Inflammatory macrophage treated with lipopolysaccharide for 1 hour (primary cell): ENCODE results near the gene CAPRIN1.
"Not testable (repeated sequence)": the region's sequence is repeated elsewhere in the genome, so short reads cannot be mapped to it uniquely, and the experiment has no call there.

ENCODE experiments used
- DNase-seq, 2 donors: peaks; one replicate each; pipeline ENCODE4 v3.0.0-alpha.2; 2020 to 2022

CAPRIN1 gene

DNA sequence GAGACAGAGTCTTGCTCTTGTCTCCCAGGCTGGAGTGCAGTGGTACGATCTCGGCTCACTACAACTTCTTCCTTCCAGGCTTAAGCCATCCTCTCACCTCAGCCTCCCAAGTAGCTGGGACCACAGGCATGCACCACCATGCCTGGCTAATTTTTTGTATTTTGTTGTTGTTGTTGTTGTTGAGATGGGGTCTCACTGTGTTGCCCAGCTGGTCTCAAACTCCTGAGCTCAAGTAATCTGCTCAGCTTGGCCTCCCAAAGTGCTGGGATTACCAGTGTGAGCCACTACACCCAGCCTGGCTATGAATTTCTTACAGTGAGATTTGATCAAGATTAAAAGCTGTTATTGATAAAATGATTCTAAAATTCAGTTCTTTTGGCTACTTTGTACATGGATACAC lies 43.4 kb downstream of the CAPRIN1 start:
- not testable (repeated sequence) for DNase-seq

DNA sequence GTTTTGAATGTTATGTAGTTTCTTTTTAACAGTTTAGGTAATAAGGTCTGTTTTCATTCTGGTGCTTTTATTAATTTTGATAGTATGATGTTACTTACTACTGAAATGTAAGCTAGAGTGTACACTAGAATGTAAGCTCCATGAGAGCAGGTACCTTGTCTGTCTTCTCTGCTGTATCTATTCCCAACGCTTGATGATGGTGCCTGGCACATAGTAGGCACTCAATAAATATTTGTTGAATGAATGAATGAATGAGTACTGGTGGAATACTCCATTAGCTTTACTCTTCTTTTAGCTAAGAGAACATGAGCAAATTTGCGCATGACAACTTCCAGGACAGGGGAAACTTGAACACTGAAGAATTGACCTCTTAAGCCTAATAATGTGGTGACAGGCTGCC lies 47.3 kb downstream of the CAPRIN1 start:
- no peak for DNase-seq

DNA sequence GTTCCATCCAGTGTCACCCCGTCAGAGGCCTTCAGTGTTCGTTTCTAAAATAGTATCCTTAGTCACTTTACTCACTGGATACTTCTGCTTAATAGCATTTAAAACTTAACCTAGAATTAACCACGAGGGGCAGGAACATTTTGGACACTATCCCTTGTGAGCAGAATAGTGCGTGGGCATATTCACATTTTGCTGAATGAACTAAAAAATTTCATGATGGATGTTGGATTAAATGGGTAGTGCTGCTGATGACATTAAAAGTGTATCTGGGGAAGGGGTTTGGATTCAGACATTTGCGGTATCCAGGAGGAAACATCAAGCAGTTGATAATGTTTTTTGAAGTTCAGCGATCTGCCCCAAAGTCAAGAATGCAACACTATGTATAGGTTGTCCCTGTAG lies 53.1 kb downstream of the CAPRIN1 start:
- DNase-seq: peak in 1 of 2 donors; percentile 2

DNA sequence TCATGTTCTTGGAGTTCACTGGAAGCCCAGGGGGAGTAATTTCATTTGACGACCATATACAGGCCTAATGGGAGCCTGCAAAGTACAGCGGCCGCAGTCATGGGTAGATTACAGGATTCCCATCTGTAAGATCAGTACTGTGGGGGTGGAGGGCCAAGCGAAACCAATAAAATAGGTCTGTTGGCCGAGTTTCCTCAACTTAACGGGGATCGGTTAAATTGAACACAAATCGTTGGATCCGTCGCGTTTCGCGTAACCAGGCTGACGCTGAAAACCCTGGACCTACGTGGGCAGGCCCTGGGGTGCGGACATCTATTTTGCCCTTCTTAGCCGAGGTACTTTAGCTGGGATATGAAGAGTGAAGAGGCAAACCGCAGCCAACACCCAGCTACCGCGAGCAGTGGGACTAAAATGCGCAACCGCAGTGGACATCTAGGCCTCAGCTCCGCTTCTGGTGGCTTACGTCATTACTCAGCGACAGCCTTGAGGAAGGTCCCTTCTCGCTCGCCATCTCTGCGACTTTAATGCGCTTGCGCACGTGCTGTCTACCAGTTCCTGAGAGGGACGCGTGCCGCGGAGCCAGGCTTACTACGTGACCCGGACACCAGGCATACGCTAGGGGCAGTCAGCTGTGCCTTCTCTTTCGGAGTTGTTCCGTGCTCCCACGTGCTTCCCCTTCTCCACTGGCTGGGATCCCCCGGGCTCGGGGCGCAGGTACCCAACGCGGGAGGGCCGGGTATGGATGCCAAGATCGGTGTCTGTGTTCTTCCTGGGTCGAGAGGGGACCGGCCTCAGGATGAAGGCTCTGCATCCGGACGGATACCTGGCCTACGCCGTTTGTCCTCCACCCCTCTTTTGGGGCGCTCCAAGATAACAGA lies 53.8 kb downstream of the CAPRIN1 start, which contains the start of gene NAT10:
Gene NAT10, plus strand, starts transcription at position 551 of the 878 bp plus-strand sequence. CDS start 2,597 bp downstream, outside the sequence.
- DNase-seq: peak; percentile 98 to 99

DNA sequence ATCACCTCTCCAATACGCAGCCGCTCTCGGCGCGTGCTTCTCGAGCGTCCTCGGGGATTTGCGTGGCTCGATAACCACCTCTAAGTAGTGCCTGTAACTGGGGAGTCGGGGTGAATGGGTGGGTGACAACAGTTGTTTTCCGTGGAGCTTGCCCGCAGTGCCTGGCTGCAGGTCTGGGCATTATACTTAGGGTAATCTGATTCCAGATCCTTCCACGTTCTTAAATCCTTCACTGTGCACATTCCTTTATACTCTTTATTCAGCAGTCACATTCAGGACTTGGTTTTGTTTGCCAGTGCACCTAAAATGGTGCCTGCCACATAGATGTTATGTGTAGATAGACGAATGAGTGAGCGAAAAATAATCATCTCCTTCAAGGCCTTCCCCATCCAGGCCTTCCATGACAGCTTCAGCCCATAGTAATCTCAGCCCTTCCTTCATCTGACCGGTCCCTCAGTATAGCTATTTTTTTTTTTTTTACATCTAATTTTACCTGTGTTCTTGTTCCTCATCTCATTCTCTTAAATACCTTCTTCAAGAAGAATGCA lies 54.5 kb downstream of the CAPRIN1 start:
- peak in 1 of 2 donors; percentile 5 for DNase-seq

DNA sequence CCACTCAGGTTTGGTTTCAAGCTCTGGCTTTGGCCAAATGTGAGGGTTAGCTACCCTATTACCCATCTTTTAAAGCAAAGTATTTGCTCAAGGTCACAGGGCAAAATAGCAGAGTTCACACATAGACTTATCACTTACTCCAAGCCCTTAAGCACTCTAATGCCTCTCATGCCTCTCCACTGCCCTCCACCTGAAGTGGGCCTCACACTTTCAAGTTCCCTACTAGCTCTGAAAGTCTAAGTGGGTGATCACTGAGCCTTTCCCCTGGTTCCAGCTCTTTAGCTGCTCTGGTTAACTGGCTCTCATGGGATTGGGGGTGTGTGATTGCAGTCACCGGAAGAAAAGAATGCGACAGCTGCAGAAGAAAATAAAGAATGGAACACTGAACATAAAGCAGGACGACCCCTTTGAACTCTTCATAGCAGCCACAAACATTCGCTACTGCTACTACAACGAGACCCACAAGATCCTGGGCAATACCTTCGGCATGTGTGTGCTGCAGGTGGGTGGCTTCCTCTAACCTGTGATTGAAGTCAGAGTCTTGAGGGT lies 60.3 kb downstream of the CAPRIN1 start:
- DNase-seq: no peak

DNA sequence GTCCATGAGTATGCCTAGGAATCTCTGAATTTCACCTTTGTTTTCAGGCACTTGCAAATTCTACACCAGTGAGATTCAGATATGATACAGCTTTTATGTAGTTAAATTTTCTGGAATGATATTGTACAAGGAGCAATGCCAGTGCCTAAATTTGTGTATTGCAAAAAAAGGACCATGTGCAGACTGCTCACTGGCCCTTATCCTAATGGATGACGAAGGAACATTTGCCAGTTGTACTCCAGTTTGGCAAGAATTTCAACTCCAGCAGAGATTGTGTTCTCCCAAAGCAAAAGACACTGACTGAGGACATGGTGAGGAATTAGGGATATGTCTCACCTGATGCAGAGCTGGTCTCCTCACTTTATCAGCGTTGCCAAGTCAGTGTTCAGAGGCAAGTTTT lies 62.5 kb downstream of the CAPRIN1 start:
- DNase-seq: no peak

DNA sequence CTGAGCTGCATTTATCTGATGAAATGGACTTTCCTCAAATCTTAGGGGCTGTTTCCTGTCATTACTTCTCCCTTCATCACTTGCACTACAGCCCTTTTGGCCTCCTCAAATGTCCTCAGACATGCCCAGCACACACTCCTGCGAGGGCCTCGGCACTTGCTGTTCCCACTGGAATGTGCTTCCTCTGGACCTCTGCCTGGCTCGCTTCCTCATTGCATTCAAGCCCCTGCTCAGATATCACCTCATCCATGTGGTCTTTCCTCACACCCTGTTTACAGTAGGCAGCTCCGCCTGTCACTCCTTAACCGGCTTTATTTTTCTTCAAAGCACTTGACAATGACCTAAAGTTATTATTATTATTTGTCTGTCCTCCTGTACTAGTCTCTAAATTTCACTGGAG lies 62.9 kb downstream of the CAPRIN1 start:
- DNase-seq: no peak

DNA sequence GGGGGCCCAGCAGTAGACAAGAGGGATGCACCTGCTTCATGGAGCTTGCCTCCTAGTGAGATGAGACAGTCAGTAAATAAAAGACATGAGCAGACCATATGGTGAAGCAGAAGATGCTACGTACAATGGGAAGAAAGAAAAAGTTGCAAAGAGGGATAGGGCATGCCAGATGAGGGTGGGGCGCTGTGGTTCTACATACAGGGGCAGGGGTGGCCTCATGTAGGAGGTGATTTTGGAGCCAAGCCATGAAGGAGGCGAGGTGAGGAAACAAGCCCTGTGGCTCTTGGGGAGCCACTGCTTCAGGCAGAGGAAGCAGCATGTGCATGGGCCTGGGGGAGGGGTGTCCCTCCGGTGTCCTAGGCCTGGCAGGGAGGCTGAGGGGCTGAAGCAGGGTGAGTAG lies 69.1 kb downstream of the CAPRIN1 start:
- DNase-seq: no peak

DNA sequence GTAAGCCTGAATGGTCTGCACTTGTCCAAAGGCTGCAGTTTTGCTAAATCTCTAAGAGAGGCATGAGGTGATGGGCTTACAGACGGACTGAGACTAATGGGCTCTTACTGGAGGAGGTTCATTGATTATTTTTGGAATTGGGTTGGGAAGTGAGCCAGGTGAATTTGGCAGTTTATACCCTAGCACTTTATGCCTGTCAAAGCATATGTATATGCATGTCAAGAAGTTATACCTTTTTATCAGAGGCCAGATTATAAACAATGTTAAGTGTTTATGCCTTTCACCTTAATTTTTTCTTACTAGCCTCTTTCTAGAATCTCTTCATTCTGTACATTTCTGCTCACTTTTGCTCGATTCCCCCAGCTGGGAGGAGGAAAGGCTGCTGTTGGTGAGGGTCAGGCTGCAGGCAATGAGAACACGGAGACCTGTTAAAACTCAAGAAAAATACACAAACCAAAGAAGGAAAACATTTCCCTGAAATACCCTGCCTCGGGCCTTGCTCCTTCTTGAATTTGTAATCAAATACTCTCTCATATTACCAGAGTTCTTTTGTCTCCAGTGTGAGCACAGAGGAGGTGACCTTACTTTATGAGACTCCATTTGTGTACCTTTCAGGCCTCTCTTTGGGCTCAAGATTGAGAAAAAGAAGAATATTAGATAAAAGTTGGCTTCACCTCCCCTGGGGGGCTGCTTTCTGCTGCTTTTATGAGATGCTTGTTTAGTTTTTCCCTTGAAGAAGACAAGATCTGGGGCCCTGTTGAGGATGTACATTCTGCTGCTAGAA lies 73.5 kb downstream of the CAPRIN1 start:
- DNase-seq: no peak

DNA sequence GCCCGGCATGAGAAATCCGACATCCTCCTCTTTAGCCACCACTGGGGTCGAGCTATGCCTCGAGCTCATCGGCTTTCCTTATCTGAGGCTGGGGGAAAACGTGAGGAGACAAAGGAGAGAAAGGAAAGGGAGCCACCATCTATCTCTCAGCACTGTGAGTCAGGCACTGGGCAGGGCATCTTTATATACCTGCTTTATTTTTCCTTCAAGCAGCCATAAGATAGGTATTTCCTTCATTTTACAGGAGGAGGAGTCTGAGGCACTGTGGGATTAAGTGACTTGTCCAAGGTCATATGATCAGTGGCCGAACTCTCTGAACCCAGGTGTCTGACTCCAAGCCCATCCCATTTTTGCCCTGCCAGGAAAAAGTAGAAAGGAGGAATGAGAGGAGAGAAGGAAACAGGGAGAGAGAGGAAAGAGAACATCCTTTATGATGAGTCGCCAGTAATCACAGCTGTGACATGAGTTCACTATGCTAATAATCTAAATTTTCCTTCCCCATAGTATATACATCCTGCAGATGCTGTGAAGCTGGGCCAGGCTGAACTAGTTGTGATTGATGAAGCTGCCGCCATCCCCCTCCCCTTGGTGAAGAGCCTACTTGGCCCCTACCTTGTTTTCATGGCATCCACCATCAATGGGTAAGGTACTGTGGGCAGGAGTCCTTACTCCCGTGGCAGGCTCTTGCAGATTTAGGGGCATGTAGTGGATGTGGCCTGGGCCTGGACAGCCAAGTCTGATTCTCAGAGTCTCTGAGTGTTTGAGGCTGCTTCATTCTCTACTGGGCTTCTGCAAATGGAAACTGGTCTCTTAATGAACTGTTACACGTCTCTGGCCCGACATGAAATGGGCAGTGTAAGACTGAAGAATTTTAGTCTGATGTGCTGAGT lies 75.7 kb downstream of the CAPRIN1 start:
- no peak for DNase-seq

DNA sequence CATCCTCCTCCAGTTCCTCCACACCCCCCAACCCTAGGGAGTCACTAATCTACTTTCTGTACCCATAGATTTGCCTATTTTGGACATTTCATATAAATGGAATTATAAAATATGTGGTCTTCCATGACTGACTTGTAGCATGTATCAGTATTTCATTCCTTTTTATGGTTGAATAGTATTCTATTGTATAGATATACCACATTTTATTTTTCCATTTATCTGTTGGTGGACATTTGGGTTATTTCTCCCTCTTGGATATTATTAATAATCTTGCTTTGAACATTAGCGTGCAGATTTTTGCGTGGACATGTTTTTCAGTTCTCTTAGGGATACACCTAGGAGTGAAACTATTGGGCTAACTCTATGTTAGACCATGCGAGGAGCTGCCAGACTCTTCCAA lies 77.3 kb downstream of the CAPRIN1 start:
- no peak for DNase-seq

DNA sequence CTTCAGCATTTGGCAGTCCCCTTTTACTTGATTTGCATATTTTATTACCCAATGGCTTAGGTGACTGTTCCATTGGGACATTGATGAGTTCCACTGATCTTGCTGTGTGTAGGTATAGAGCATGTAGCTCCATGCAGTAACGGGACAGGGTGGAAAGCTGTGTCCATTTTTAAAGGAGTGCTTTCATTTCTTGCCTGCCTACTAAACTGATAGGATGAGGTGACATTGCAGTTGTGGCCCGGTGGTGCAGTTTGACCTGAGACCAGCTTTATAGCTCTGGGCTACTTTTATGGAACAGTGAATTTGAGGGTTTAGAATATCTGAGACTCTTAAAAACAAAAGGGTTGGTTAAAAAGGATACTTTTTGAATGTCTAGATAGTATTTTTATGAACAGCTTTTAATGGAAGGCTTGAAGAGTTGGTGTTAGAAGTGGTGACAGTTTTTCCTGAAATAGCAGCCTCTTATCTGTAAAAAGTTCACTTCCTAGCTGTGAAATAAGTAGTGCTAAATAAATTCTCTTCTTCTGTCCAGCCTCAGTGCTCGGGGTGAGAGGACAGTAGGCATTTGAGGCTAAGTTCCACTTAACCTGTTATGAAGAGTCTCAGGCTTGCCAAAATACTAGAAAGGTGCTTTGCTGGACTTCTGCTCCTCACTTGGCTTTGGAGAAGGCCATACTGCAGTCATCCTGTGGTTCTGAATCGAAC lies 80.9 kb downstream of the CAPRIN1 start:
- no peak for DNase-seq

DNA sequence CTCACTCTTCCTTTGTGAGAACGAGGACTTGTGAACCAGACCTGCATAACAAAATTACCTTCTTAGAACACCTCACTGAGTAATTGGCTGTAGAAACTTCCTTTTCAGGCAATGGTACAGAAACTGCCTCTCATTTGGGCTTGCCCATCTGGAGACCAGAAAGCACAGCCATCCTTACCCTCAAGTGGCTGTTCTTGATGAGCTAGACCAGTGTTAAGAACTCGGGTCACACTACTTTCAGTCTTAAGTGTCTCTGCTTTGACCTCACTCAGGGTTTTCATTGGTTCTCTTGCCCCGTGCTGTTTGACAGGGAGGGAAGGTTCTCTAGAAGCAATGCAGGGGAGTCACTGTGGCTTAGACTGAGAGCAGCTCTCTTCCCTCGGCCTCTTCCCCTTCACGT lies 83.2 kb downstream of the CAPRIN1 start:
- DNase-seq: no peak

DNA sequence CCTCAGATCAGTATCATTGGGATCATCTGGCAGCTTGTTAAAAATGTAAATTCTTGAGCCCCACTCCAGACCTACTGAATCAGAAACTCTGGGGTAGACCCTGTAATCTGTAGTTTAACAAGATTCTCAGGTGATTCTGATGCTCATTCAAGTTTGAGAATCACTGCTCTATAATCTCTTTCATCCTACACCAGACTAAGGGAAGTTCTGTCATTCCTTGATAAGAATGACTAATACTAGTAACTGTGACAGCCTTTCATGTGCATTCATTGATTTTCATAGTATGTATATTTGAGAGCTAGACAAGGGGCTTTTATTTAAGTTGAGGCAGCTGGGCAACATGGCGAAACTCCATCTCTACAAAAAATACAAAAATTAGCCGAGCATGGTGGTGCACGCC lies 83.9 kb downstream of the CAPRIN1 start:
- no peak for DNase-seq

DNA sequence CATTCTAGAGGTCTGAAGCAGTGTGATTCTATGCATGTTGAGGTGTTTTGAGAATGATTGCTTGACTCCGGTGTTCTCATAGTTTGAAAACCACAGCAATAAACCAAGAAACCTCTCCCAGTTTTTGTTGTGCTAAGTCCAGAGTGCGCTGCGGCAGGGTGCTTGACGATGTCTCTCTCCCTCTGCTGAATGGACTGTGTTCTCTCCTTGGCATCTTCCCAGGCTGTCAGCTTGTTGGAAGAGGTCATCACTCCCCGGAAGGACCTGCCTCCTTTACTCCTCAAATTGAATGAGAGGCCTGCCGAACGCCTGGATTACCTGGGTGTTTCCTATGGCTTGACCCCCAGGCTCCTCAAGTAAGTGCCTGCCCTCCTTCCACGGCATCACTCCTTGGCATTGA lies 84.9 kb downstream of the CAPRIN1 start:
- no peak for DNase-seq

DNA sequence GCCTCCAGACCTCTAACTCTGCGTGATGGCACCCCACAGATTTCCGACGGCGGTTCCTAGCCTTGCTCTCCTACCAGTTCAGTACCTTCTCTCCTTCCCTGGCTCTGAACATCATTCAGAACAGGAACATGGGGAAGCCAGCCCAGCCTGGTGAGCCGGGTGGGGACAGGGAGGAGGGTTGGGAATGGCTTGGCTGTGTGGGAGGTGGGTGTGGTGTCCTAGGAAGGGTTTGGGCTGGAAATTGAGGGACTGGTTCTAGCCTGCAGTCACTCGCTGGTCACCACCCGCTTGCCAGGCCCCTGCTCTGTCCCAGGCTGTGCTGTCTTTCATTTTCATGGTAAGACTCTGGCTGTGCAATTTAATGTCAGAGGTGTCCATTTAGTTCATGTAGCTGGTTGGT lies 87.8 kb downstream of the CAPRIN1 start:
- no peak for DNase-seq

DNA sequence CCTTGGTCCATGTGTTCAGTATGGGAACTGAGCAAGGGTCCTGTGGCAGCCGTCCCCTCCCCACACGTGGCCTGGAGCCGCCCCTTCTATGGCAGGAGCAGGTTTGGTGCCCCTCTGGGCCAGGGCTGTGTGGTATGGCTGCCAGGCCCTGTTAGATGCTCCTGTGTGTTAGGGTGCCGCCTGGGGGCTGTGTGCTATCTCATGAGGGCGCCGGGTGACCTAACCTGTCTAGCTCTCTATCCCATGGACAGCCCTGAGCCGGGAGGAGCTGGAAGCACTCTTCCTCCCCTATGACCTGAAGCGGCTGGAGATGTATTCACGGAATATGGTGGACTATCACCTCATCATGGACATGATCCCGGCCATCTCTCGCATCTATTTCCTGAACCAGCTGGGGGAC lies 88.6 kb downstream of the CAPRIN1 start:
- DNase-seq: no peak

DNA sequence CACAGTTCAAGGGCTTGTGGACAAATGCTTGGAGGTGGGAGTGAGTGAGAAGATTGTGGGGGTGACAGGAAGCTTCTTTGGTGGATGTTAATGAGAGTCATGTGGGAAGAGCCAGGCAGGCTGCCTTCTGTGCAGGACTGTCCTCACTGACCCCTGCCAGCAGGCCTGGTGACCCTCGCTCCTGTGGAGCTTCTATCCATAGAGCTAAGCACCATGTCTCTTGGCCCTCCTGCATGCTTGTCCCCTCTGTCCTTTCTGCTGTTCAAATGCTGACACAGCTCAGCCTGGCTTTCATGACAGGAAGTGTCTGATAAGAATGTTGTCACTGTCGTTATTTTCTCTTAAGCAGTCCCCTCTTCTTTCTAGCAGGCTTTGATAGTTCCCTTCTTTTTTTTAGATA lies 91.5 kb downstream of the CAPRIN1 start:
- no peak for DNase-seq

DNA sequence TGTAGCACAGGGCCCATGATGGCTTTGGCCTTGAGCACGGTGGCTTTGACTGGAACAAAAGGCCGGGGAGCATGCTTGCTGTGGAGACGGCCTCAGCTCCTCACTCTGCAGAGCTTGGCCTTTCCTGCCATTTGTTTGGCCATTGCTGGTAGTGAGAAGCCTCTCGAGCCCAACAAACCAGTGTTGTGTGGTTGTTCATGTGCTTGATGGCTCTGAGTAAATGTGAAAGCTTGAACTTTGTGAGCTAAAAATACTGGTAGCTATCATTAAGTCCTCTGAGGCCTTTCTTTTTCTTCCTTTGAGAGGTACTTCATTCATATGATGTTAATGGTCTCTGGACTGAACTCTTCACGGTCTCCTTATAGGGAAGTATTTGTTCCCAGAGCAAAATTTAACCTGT lies 93.5 kb downstream of the CAPRIN1 start:
- DNase-seq: no peak

DNA sequence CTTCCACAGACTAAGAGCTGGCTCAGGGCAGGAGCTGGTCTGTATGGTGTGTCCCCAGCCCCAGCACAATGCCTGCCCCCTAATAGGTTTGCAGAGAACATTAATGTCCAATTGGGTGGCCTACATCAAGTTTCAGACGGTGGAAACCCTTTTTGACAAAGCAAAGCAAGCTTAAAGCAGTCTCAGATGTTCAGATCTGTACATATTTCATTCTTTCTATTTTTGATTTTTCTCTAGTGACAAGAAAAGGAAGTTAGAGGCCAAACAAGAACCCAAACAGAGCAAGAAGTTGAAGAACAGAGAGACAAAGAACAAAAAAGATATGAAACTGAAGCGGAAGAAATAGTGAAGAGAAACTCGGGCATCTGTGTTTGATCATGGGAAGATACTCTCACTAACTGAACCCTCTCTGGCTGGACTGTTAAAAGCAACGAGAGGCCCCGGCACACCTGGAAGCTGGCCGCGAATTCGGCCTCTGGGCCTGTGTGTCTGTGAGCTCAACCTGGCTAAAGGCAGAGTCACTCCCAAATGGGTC lies 94.4 kb downstream of the CAPRIN1 start:
- DNase-seq: no peak
